ENCODE results near the gene PSD2.
A peak's percentile ranks its signal among the peaks of the same experiment; 100 is the strongest.

PSD2 gene

DNA sequence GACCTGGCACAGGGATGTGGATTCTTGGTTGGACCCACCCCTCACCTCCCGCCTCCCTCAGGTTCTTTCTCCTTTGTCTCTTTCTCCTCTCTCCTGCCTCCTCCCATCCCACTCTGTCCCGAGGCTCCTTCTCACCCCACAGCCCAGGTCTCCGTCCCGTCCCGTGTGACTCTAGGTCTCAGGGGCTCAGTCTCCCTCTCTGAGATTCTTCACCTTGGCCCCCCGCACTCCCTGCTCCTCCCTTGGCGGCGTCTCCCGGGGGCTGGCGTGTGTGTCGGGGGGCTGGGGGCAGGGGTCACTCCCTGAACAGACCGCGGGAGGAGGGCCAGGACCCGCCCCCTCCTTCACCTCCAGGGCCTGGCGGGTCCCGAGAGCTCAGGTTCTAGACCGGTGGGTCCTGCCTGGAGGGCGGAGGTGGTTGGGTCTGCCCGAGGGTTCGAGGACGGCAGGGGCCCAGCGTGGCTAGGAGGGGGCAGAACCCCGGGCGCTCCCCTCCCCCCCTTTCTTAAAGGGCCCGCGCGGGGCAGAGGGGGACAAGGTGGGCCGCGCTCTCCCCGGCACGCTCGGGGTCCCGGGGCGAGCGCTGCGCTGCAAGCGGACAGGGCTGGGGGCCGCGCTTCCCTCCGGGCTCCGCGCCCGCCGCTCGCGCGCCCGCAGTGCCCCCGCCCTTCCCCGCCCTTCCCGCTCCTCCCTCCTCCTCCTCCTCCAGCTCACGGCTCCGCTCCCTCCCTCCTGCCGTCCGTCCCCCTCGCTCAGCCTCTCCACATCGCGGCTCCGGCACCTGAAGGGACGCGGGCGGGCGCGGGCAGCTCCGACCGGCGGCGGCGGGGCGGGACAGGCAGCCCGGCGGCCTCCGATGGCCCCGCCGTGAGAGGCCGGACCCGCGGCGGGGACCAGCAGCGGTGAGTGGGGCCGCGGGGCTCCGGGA lies at the start of gene PSD2:
PSD2 (plus strand) TSS at position 735 of the 928 bp plus-strand sequence. CDS start 13,633 bp downstream, outside the sequence.
- DNase-seq (ENCODE audit: low read depth in 2 of 2), result no peak

GRCh38 chr5:139746691-139747582 lies 48.7 kb upstream of the PSD2 start:
- peak; percentile 38 to 51 for DNase-seq (ENCODE audit: low read depth in 2 of 2)

GRCh38 chr5:139747583-139748504 lies 47.8 kb upstream of the PSD2 start:
- DNase-seq (ENCODE audit: low read depth in 2 of 2), result peak in 1 of 2 donors; percentile 44

DNA sequence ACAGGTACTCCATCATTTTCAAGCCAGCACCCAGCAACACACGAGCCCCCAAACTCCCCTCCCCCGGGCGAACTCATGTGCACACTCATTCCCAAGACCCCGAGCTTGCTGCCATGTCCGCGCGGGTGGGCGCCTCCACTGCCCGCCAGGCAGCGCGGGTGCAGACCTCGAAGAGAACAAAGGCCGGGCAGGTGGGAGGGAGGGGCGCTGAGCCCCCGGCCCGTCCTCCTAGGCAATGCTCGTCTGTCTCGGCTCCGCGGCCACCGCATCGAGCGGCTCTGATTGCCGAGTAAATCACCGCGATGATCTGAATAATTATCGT lies 47.1 kb upstream of the PSD2 start:
- no peak for DNase-seq (ENCODE audit: low read depth in 2 of 2)

DNA sequence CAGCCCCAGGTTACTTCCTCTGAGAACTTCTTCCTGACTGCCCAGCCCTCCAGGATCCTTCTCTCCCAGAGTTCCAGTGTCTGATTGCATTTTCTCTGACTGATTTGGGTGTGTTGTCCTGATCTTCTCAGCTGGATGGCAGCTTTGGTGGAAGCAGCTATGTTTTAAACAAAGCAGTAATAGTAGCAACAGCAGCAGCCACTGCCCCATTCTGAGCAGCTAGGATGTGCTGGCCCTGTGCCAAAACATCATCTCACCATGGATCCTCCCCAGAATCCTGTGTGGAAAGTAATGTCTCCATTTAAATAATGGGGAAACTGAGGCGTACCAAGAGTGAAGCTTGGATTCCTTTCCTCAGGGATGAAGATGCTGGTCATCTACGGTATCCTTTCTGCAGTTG lies 46.4 kb upstream of the PSD2 start:
- no peak for DNase-seq (ENCODE audit: low read depth in 2 of 2)

DNA sequence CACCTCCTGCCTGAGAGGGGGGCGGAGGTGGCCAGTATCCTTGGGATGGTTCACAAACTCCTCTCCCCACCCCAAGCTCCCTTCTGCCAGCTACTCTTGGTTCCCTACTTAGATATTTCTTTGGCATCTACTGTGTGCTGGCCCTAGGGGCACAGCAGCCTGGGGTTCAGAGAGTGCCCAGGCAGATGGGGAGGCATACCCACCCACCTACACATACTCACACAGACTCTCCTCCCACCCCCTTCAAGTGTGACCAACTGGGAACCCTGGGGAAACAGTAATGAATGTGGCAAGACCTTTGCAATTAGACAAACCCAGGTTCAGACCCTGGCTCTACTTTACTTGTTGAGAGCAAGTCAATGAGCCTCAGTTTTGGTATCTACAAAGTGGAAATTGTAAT lies 44.4 kb upstream of the PSD2 start:
- DNase-seq (ENCODE audit: low read depth in 2 of 2), result no peak

DNA sequence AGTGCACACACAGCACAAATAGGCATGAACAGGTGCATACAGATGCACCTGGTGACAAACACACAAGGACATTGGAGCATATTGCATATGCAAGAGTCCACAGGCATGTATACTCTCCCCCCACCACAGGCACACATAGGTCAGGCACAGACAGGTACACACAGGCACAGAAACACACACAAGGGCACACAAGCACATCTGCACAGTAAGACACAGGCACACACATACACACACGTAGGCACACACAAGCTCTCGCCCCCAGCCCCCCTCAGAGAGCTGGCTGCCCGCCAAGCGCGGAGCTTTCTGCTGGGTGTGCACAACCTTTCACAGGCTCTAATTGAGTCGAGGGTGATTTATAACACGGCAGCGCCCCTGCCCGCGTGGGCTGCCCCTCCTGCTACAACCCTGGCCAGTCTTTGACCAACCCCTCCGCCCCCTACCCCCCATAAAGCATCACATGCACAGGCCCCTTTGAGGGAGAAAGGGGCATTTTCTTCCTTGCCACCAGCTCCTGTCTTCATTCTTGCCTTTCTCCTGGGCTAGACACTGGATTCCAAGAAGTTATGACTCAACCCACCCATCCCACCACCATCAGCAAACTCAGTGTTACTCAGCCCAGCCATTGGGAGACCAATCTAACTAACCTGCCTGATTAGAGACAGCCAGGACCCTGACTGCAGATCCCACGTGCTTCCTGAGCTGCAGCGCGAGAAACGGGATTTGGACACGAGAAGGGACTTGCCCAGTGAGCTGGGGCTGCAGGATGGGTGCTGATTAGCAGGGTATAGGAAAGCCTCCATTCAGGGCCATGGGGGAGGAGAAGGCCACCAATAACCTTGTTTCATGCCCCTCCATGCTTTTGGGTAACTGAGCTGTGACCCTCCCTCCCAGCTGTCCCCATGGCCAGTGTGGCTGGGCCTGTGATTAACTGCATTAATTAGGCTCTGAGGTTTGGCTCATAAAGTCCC lies 42.8 kb upstream of the PSD2 start:
- no peak for DNase-seq (ENCODE audit: low read depth in 2 of 2)

- no peak for DNase-seq (ENCODE audit: low read depth in 2 of 2)
Measured at GRCh38 chr5:139755892-139756671, 39.5 kb upstream of the PSD2 start.

- no peak for DNase-seq (ENCODE audit: low read depth in 2 of 2)
Measured at GRCh38 chr5:139756971-139757370, 38.6 kb upstream of the PSD2 start.

GRCh38 chr5:139757727-139758509 lies 37.7 kb upstream of the PSD2 start:
- no peak for DNase-seq (ENCODE audit: low read depth in 2 of 2)

GRCh38 chr5:139758510-139759075 lies 37.0 kb upstream of the PSD2 start:
- DNase-seq (ENCODE audit: low read depth in 2 of 2), result no peak

DNA sequence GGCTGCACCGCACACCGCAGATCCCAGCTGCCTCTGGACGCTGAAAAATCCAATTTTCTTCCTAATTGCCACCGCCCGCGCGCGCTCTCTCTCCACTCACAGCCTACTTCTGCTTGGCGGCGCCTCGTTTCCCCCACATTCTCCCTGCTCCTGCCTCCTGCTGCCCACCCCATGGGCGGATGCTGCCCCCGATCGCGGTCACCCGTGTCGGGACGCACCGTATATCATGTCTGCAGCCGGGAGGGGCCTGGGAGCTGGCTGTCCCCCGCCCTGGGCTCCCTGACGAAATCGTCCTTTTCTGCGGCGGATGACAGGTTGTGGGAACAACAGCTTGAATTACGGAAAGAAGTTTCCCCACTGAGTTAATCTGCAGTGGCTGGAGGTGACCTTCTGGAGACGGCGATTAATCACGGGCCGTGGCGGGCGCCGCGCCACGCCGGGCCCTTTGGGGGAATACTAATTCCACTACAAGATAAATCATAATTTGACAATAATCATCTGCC lies 36.3 kb upstream of the PSD2 start:
- DNase-seq (ENCODE audit: low read depth in 2 of 2), result no peak

DNA sequence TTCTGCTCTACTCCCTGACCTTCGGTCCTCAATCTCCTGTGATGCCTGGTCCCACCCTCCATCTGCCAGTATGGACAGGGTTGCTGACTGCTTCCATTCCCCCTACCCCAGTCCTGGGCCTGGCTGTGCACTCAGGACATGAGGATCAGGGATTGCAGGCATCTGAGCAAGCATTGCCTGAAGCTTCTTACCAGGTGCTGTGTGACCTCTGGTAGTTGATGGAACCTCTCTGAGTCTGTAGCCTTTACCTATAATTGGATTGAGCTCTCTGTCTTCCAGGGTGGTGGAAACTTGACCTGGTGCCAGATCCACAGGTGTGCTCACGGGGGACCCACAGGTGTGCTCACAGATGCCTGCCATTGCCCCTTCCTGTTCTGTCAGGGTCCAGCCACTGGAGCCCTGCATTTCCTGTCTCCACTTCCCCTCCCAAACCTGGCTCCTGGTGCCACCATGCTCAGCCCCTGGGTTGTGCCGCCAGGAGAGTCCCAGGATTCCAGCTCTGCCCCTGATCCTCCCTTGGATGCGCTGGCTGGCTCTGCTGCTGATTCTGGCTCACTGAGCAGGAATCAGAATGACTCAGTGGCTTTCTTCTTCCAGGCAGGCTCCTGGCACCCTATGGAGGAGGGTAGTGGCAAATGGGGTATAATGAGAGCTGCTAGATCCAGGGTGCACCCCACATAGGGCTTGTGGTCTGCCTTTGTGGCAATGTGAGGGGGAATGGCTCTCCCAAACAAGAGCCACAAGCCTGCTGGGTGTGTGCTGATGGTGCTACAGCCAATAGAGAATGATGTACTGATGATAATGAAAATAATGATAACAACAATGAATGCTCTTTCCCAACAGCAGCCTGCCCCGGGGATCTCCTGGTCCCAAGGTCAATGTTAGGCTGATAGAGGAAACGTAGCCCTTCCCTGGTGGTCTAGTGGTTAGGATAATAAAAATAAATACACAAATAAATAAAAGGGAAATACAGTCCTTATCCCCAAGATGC lies 35.2 kb upstream of the PSD2 start:
- DNase-seq (ENCODE audit: low read depth in 2 of 2), result no peak

- DNase-seq (ENCODE audit: low read depth in 2 of 2), result no peak
Measured at GRCh38 chr5:139761057-139761450, 34.6 kb upstream of the PSD2 start.

DNA sequence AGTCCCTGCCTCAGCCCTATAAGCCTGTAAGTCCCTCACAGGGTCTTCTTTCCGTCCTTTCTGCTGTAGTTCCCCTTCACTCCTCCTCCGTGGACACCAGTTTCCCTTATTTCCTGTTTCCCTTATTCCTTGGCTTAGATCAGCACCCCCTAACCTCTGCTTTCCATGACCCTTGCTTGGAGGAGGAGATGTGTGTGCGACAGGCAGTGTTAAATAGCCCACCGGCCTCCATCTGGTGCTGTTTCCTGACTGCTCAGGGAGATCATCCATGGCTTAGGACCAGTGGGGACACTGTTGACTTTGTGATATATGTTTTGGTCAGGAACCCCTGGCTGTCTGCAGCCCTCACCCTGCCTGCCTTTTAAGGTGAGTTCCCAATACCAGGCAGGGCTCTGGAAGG lies 34.1 kb upstream of the PSD2 start:
- no peak for DNase-seq (ENCODE audit: low read depth in 2 of 2)

GRCh38 chr5:139762615-139763170 lies 32.9 kb upstream of the PSD2 start:
- DNase-seq (ENCODE audit: low read depth in 2 of 2), result no peak

All from stimulated activated CD8-positive, alpha-beta memory T cell treated with anti-CD3 and anti-CD28 coated beads, Interleukin-7, amount 100 ng/mL, for 1 hour (primary cell).